ENCODE results near the gene MRPS6.

The MRPS6 gene

GRCh38 chr21:34180407-34180806 lies 107.0 kb downstream of the MRPS6 start:
- no peak for DNase-seq (ENCODE audit: low read depth in 2 of 2)

- DNase-seq (ENCODE audit: low read depth in 2 of 2): no peak
Observed at GRCh38 chr21:34180826-34181359, 107.5 kb downstream of the MRPS6 start.

- no peak for DNase-seq (ENCODE audit: low read depth in 2 of 2)
Observed at GRCh38 chr21:34181431-34182039, 108.2 kb downstream of the MRPS6 start.

- no peak for DNase-seq (ENCODE audit: low read depth in 2 of 2)
Observed at GRCh38 chr21:34182436-34182835, 109.1 kb downstream of the MRPS6 start.

- no peak for DNase-seq (ENCODE audit: low read depth in 2 of 2)
Observed at GRCh38 chr21:34183331-34183928, 110.1 kb downstream of the MRPS6 start.

- DNase-seq (ENCODE audit: low read depth in 2 of 2): no peak
Observed at GRCh38 chr21:34184232-34184631, 110.9 kb downstream of the MRPS6 start.

GRCh38 chr21:34185026-34185750 lies 111.8 kb downstream of the MRPS6 start:
- DNase-seq (ENCODE audit: low read depth in 2 of 2): no peak

- no peak for DNase-seq (ENCODE audit: low read depth in 2 of 2)
Observed at GRCh38 chr21:34186109-34186719, 112.8 kb downstream of the MRPS6 start.

- no peak for DNase-seq (ENCODE audit: low read depth in 2 of 2)
Observed at GRCh38 chr21:34187935-34188334, 114.6 kb downstream of the MRPS6 start.

- DNase-seq (ENCODE audit: low read depth in 2 of 2): no peak
Observed at GRCh38 chr21:34189506-34189905, 116.1 kb downstream of the MRPS6 start.

GRCh38 chr21:34190576-34191321 lies 117.4 kb downstream of the MRPS6 start:
- no peak for DNase-seq (ENCODE audit: low read depth in 2 of 2)

- no peak for DNase-seq (ENCODE audit: low read depth in 2 of 2)
Observed at GRCh38 chr21:34191876-34192275, 118.5 kb downstream of the MRPS6 start.

Measured in stimulated activated CD4-positive, alpha-beta T cell treated with anti-CD3 and anti-CD28 coated beads, Interleukin-12 subunit alpha, Interleukin-12 subunit beta, amount 100 ng/mL, for 24 hours (primary cell).